Measurements from ENCODE around the gene WDCP.

GRCh38 chr2:24052951-24053350 is 5.8 kb upstream of the WDCP start:
- TF ChIP-seq EP300 (IDR thresholded peaks at IDR 0.05; ENCODE audit: borderline replicate concordance) (no peak), REST (IDR thresholded peaks at IDR 0.05; ENCODE audit: low read depth) (no peak), NFIC (IDR thresholded peaks at IDR 0.05) (no peak), FOXM1 (IDR thresholded peaks at IDR 0.05; ENCODE audit: borderline replicate concordance, low read depth) (no peak), CREB1 (IDR thresholded peaks at IDR 0.05; ENCODE audit: low read depth) (no peak), TEAD4 (IDR thresholded peaks at IDR 0.05) (no peak), EGR1 (IDR thresholded peaks at IDR 0.05) (no peak), RAD21 (IDR thresholded peaks at IDR 0.05; ENCODE audit: low read depth) (no peak), USF1 (IDR thresholded peaks at IDR 0.05) (no peak), TAF1 (IDR thresholded peaks at IDR 0.05; ENCODE audit: low read depth) (no peak), TCF12 (IDR thresholded peaks at IDR 0.05; ENCODE audit: low read depth) (no peak), ZBTB7A (IDR thresholded peaks at IDR 0.05; ENCODE audit: low read depth) (no peak)
- TF ChIP-seq, protein P1, sequence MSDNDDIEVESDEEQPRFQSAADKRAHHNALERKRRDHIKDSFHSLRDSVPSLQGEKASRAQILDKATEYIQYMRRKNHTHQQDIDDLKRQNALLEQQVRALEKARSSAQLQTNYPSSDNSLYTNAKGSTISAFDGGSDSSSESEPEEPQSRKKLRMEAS (IDR thresholded peaks at IDR 0.05) = no peak

All from Ishikawa (cell line).